GM18907 (cell line): Measurements from ENCODE around the gene TCP11.

Source experiments
- ATAC-seq: cut with Tn5 transposase; IDR thresholded peaks from one replicate; pipeline ENCODE4 v1.9.1; 2021; ENCODE audit warnings: mild to moderate bottlenecking, moderate library complexity; ENCODE audit not compliant: unreplicated experiment

Gene TCP11

DNA sequence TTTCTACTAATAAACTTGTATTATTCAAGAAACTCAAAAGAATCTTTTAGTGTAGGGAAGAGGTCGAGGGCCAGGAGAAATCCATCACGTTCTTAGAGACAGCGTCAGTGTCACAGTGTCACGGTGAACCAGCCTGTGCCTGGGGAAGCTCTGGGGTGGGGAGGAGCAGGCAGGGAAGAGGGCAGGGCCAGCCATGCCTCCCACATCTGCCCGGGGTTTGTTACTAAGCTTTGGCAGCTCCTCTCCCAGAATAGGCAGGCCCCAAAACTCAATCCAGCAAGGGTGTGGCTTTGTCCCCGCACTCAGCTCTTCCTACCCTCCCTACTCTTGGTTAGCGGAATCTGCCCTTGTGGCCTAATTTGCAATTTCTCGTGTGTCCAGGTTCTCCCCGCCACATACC, 72.9 kb downstream of the TCP11 start:
- no peak for ATAC-seq
